NOMO-1 (cell line): ENCODE results near the gene TRAPPC12.

Experiments
- DNase-seq, 2 experiments: peaks; one replicate each; lab custom pipeline; 2025; ENCODE audit not compliant: unreplicated experiment in 2 of 2; lab: John Stamatoyannopoulos, UW

The TRAPPC12 gene

GRCh38 chr2:3405876-3406275 lies 26.4 kb downstream of the TRAPPC12 start:
- DNase-seq = no peak

GRCh38 chr2:3406501-3406900 lies 27.0 kb downstream of the TRAPPC12 start:
- no peak for DNase-seq

GRCh38 chr2:3408781-3409180 lies 29.3 kb downstream of the TRAPPC12 start:
- DNase-seq = no peak

GRCh38 chr2:3409627-3410170 lies 30.2 kb downstream of the TRAPPC12 start:
- peak in 1 of 2 experiments; percentile 4 for DNase-seq

GRCh38 chr2:3411103-3411502 lies 31.6 kb downstream of the TRAPPC12 start:
- DNase-seq = no peak

GRCh38 chr2:3413697-3414096 lies 34.2 kb downstream of the TRAPPC12 start:
- DNase-seq = no peak

GRCh38 chr2:3414133-3414860 lies 34.8 kb downstream of the TRAPPC12 start:
- DNase-seq = no peak

GRCh38 chr2:3418766-3419404 lies 39.4 kb downstream of the TRAPPC12 start:
- no peak for DNase-seq

GRCh38 chr2:3420076-3420768 lies 40.7 kb downstream of the TRAPPC12 start:
- DNase-seq = no peak

GRCh38 chr2:3420769-3421397 lies 41.4 kb downstream of the TRAPPC12 start:
- DNase-seq = no peak

- DNase-seq = no peak
These were observed 42.1 kb downstream of the TRAPPC12 start for GRCh38 chr2:3421580-3421979.

GRCh38 chr2:3422161-3422779 lies 42.8 kb downstream of the TRAPPC12 start:
- no peak for DNase-seq

GRCh38 chr2:3423492-3424170 lies 44.1 kb downstream of the TRAPPC12 start:
- peak; percentile 33 to 42 for DNase-seq

- no peak for DNase-seq
These were observed 44.8 kb downstream of the TRAPPC12 start for GRCh38 chr2:3424171-3424795.

- no peak for DNase-seq
These were observed 47.1 kb downstream of the TRAPPC12 start for GRCh38 chr2:3426615-3427014.

GRCh38 chr2:3427272-3427671 lies 47.8 kb downstream of the TRAPPC12 start:
- DNase-seq = no peak

GRCh38 chr2:3428577-3428976 lies 49.1 kb downstream of the TRAPPC12 start:
- DNase-seq = no peak

GRCh38 chr2:3429066-3429610 lies 49.6 kb downstream of the TRAPPC12 start:
- no peak for DNase-seq

GRCh38 chr2:3430172-3430571 lies 50.7 kb downstream of the TRAPPC12 start:
- peak; percentile 81 to 95 for DNase-seq
